SK-N-DZ (cell line): ENCODE data around the gene WDR93. TPM values are rescaled to one million over a fixed set of nuclear protein-coding genes. Genes with fewer than 3 reads are reported as not detected.

ENCODE experiments used
- DNase-seq: peaks from one replicate; pipeline ENCODE4 v3.0.0-alpha.2; 2015; ENCODE audit warnings: low spot score
- polyA plus RNA-seq, 2 experiments: library from polyadenylated mRNA; depleted of rRNA; stranded (reverse); fragments of >200 nt; gene quantifications; 2 replicates each; pipeline ENCODE4 v1.2.3, GENCODE V29; 2014

WDR93 gene
- not detected in 2 replicates for polyA plus RNA-seq (2014; cell fraction: cytosol; rRNA removed)
- 0.39 TPM in 1 of 2 replicates, not detected in the other for polyA plus RNA-seq (2014; cell fraction: nucleus; rRNA removed)

- peak; percentile 77 for DNase-seq
These were observed at the start of gene WDR93, which contains the start of gene PEX11A for GRCh38 chr15:89690276-89691218. Gene WDR93 (plus strand): TSS chr15:89690811. CDS start chr15:89701747, 10,936 bp downstream. Gene PEX11A (minus strand): TSS chr15:89690754. CDS start chr15:89690632, 122 bp downstream.

- no peak for DNase-seq
These were observed 49.6 kb upstream of the WDR93 start for GRCh38 chr15:89641053-89641452.

DNA sequence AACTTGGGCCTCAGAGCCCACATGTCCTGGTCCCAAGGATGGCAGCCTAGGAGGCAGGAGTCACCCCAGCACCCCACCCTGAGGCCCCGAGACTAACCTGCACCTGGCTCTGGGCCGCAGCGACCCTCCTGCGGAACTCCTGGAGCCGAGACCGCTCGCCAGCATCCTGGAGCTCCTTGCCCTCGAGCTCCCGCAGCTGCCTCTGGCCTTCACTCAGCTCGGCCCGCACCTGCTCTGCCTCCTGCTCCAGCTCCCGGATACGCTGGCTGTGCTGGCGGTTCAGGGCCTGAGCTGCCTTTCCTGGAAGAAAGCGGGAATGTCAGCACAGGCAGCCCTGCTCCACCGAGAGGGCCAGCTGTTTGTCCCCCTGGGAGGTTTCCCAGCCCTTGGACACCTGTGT, 48.5 kb upstream of the WDR93 start:
- DNase-seq, result no peak

- DNase-seq, result no peak
These were observed 44.9 kb upstream of the WDR93 start for GRCh38 chr15:89645680-89646079.

DNA sequence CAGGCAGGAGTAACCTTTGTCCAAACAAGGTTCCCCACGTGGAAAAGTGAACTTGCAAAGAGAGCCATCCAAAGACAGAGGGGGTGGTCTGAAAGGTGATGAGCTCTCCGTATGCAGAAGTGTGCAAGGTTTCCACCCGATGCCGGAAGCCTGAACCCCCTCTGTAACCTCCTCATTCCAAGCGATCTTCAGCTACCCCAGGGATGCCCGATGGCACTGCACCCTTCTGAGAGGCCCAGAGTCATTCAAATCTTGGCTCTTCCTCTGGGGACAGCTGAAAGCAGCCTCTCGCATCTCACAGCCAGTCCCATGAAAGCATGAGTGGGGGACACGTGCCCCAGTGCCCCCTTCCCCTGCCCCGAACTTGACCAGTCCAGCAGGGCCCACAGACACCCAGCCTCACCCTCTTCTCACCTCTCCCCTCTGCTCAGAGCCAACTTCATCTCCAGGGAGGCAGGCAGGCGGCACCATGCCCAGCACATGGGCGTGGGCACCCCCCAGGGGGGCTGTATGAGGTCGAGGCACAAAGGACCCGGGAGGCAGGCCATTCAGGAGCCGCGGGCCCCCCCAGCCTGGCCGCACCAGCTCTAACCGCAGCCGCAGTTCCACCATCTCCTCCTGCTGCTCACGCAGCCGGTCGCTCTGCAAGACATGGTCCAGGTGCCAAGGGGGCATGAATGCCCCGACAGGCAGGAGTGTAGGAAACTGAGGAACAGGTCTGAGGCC, 44.0 kb upstream of the WDR93 start:
- no peak for DNase-seq

GRCh38 chr15:89647191-89647851, 43.3 kb upstream of the WDR93 start:
- peak; percentile 42 for DNase-seq

GRCh38 chr15:89648106-89649012, 42.3 kb upstream of the WDR93 start:
- no peak for DNase-seq

GRCh38 chr15:89649013-89649625, 41.5 kb upstream of the WDR93 start:
- DNase-seq, result no peak

- no peak for DNase-seq
These were observed 40.9 kb upstream of the WDR93 start for GRCh38 chr15:89649716-89650115.

GRCh38 chr15:89652131-89652530, 38.5 kb upstream of the WDR93 start:
- DNase-seq, result no peak

GRCh38 chr15:89652666-89653065, 37.9 kb upstream of the WDR93 start:
- no peak for DNase-seq

- no peak for DNase-seq
These were observed 37.0 kb upstream of the WDR93 start for GRCh38 chr15:89653578-89653977.

- no peak for DNase-seq
These were observed 36.3 kb upstream of the WDR93 start for GRCh38 chr15:89654301-89654761.

DNA sequence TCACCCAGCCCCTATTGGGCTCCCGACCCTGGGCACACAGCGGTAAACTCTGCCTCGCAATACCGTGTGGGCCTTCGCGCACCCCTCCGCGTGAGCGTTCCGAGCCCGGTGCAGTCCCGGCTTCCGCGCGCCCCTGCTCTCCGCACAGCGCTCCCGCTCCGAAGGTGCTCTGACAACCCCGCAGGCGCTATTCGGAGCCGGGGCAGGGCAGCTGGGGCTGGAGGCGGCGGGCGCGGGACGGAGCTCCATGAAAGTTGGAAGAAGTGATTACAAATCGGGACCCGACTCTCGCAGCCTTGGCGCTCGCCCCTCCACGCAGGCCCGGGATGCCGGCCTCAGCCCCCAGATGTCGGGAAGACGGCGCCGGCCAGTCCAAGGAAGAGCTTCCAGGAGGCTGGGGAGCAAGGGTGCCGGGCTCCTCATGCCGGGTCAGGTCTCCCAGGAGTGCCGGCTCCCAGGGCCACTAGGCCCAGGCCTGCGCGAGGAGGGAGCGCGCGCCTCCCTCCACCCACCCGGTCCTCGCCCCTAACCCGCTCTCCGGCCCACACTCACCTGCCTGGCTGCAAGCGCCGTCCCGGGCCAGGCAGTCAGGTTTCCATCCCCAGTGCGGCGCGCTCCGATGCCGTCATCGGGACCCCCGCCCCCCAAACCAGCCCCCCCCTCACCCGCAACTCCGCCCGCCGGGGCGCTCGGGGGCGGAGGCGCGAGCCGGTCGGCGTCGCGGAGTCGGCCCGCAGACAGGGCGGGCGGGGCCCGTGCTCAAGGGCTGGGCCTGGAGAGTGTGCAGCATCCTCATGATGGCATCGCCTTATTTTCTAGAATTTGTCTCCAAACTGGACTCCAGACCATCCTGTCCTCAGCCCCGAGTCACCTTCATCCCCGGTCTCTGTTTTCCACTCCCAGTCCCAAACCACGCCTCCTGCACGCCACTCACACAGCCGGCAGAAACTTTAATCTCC, 35.5 kb upstream of the WDR93 start, which contains the start of gene KIF7:
Gene KIF7, minus strand, starts transcription at position 621 of the 959 bp plus-strand sequence. CDS start 2,537 bp downstream, outside the sequence.
- DNase-seq, result peak; percentile 59

DNA sequence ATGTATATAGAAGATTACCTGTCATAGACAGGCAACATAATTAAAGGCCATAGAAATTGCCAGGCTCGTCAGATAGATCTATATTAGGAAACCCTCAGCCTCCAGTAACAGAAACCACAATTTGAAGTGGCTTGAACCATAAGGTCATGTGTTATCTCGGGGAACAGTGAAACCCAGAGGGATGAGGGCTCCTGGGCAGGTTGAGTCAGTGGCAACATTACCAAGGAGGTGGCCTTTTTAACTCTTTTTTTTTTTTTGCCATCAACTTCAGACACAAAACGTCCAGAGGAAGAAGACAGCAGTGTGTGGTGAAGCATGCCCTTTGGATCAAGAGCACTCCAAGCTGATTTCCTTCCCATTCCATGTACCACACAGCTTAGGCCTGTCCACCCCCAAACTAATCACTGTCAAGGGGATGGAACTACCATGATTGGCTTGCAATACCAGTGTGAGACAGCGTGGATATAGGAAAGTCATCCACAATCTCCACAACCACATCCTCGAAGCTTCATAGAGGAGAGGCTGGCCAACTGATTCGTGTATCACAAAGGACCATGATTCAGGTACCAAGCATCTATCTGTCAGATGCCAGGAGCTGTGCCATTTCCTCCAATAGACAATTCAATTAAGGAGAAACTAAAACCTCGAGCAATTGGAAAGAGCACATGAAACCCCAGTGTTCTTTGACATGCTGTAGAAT, 34.3 kb upstream of the WDR93 start:
- no peak for DNase-seq

DNA sequence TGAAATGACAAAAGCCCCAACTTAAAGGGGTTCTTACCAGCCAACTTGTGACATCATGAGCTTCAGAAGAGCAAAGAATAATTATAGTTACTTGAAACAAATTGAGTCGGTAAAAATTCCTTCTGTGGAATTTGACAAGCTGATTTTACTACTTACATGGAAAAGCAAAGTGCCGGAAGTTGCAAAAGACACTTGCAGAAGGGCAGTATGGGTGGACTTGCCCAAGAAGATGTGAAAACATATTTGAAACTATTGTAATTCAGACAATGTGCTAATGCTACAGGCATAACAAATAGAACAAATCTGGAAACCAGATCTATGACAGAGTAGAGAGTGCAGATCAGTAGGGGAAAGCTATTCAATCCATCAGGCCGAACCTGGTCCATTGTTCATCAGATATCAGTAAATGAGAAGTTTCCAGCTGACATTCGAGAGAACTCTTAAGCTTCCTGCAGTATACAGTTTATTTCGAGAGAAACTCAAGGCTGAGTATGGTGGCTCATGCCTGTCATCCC, 32.9 kb upstream of the WDR93 start:
- no peak for DNase-seq

DNA sequence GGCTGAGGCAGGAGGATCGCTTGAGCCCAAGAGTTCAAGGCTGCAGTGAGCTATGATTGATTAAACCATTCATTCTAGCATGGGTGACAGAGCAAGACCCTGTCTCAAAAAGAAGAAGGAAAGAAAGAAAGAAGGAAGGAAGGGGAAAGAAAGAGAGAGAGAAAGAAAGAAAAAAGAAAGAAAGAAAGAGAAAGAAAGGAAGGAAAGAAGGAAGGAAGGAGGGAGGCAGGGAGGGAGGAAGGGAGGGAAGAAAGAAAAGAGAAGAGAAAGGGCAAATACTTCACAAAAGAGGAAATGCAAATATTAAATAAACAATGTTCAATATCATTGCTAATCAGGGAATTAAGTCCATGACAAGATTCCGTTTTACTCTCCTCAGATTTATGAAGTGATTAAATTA, 31.3 kb upstream of the WDR93 start:
- DNase-seq, result no peak

- no peak for DNase-seq
These were observed 30.1 kb upstream of the WDR93 start for GRCh38 chr15:89660556-89660955.
